Activated CD4-positive, alpha-beta T cell treated with anti-CD3 and anti-CD28 coated beads, Interleukin-2, amount 10 ng/mL, durations not matched to agents 24 days and 14 days (primary cell): ENCODE measurements around the gene CLEC2B. TPM values are rescaled to one million over a fixed set of nuclear protein-coding genes. Genes with fewer than 3 reads are reported as not detected.

Source experiments
- DNase-seq: peaks from one replicate; pipeline ENCODE4 v3.0.0; 2022
- H3K27ac Mint-ChIP-seq: one replicate; pipeline ENCODE4 v1.8.0; 2022; ENCODE audit warnings: mild to moderate bottlenecking, mixed read lengths
- H3K27me3 Mint-ChIP-seq: one replicate; pipeline ENCODE4 v1.8.0; 2022; ENCODE audit warnings: mixed read lengths
- H3K36me3 Mint-ChIP-seq: one replicate; pipeline ENCODE4 v1.8.0; 2022; ENCODE audit warnings: low read depth, mild to moderate bottlenecking, mixed read lengths
- H3K4me1 Mint-ChIP-seq: one replicate; pipeline ENCODE4 v1.8.0; 2021; ENCODE audit warnings: mixed read lengths
- H3K4me3 Mint-ChIP-seq: one replicate; pipeline ENCODE4 v1.8.0; 2022; ENCODE audit warnings: mild to moderate bottlenecking, moderate library complexity, mixed read lengths
- H3K9me3 Mint-ChIP-seq: one replicate; pipeline ENCODE4 v1.8.0; 2021; ENCODE audit warnings: mixed read lengths
- intact Hi-C: fragments of 100-400 bp; cut with micrococcal nuclease; formaldehyde crosslinking; loops from one replicate; pipeline ENCODE4 v1.15.1; 2023
- total RNA-seq: library from RNA; stranded (reverse); gene quantifications from 2 replicates; pipeline ENCODE4 v1.2.3, GENCODE V29; 2022

The CLEC2B gene
- total RNA-seq, 1 donor from 2014 or later, result 13.1 TPM

- H3K4me1 Mint-ChIP-seq, result peaks cover 39% of the 10 kb centered on the region
- DNase-seq, result peak; percentile 66
- intact Hi-C loops, result loop anchor here (1.0 to 10.0 kb wide), 6 partner anchors 42 to 840 kb away; partner anchors contain the start of gene MAGOHB
- H3K27ac Mint-ChIP-seq, result peak overlapping the region; percentile 92
- peak overlapping the region; percentile 91 for H3K4me3 Mint-ChIP-seq
- H3K36me3 Mint-ChIP-seq, result peaks cover 31% of the 10 kb centered on the region
- H3K27me3 Mint-ChIP-seq, result no peaks in the 10 kb centered on the region
- peaks cover 18% of the 10 kb centered on the region for H3K9me3 Mint-ChIP-seq
Measured at GRCh38 chr12:9864913-9865675, 4.1 kb downstream of the CLEC2B start.

- peaks cover 22% of the 10 kb centered on the region for H3K4me1 Mint-ChIP-seq
- H3K36me3 Mint-ChIP-seq, result peaks cover 65% of the 10 kb centered on the region
- peaks cover 7% of the 10 kb centered on the region for H3K9me3 Mint-ChIP-seq
- H3K4me3 Mint-ChIP-seq, result no peak overlapping the region
- H3K27ac Mint-ChIP-seq, result no peak overlapping the region
- intact Hi-C loops, result no loop called here
- no peaks in the 10 kb centered on the region for H3K27me3 Mint-ChIP-seq
- no peak for DNase-seq
Measured at GRCh38 chr12:9858135-9858534, 11.0 kb downstream of the CLEC2B start.

DNA sequence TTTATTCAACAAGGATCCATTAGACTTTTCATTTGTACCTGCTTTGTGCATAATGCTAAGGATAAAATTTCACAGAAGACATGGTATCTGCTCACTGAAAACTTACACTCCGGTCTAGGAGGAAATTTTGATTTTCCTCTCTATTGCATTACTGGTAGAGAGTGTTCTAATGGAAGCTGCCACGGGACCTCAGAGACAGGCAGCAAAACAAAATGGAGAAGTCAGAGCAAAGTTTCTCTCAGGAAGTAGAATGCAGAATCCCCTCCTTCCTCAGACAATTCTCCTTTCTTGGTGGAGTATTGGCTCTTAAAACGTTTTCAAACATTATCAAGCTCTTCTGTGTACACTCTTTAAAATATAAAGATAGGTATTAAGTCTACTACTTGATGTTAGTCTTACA is 12.3 kb downstream of the CLEC2B start:
- no peaks in the 10 kb centered on the region for H3K27me3 Mint-ChIP-seq

GRCh38 chr12:9856151-9856550 is 13.0 kb downstream of the CLEC2B start:
- H3K27me3 Mint-ChIP-seq, result no peaks in the 10 kb centered on the region
- intact Hi-C loops, result no loop called here
- H3K4me3 Mint-ChIP-seq, result no peak overlapping the region
- DNase-seq, result no peak
- H3K9me3 Mint-ChIP-seq, result no peaks in the 10 kb centered on the region
- peaks cover 15% of the 10 kb centered on the region for H3K4me1 Mint-ChIP-seq
- H3K36me3 Mint-ChIP-seq, result peaks cover 73% of the 10 kb centered on the region
- no peak overlapping the region for H3K27ac Mint-ChIP-seq

More for the DNA sequence above, 12.3 kb downstream of the CLEC2B start:
- peaks cover 69% of the 10 kb centered on the region for H3K36me3 Mint-ChIP-seq
- no peak overlapping the region for H3K4me3 Mint-ChIP-seq
- H3K27ac Mint-ChIP-seq, result no peak overlapping the region
- DNase-seq, result no peak
- peaks cover 16% of the 10 kb centered on the region for H3K4me1 Mint-ChIP-seq
- H3K9me3 Mint-ChIP-seq, result no peaks in the 10 kb centered on the region
- intact Hi-C loops, result no loop called here

DNA sequence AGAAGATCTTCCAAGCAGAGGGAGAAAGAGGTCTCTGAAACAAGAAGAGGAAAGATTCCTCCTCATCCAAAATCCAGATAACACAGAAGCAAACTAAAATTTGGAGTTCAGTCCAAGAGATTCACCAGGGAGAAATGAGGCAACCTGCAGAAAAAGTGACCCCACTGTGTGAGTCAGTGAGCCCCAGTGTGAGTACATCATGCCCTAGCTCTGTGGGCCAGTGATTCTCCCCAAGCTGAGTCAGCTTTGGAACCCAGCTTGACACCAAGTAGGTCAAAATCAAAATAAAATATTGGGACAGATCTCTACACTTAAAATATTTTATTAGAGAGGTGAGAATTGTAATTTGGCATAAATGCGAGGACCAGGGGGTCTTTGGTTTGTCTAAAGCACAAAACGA is 17.2 kb downstream of the CLEC2B start:
- H3K9me3 Mint-ChIP-seq, result peaks cover 8% of the 10 kb centered on the region
- no peak overlapping the region for H3K27ac Mint-ChIP-seq
- H3K4me1 Mint-ChIP-seq, result peaks cover 7% of the 10 kb centered on the region
- peaks cover 6% of the 10 kb centered on the region for H3K27me3 Mint-ChIP-seq
- no peak for DNase-seq
- no peak overlapping the region for H3K4me3 Mint-ChIP-seq
- intact Hi-C loops, result no loop called here
- H3K36me3 Mint-ChIP-seq, result peaks cover 64% of the 10 kb centered on the region

DNA sequence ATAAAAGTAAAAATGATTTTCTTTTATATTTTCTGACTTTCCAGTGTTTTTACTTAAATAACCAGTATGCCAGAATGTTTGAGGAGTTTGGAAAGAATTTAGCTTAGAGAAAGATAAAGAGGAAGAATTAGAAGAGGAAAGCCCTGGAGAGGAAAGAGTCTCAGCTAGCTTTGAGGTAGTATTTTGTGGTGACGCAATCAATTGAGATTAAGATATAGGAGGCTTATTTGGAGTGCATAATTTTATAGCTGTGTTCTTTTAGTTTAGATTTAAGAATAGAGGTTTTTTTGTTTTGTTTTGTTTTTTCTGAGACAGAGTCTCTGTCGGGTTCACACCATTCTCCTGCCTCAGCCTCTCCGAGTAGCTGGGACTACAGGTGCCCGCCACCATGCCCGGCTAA is 18.1 kb downstream of the CLEC2B start:
- DNase-seq, result no peak
- intact Hi-C loops, result no loop called here
- peaks cover 59% of the 10 kb centered on the region for H3K36me3 Mint-ChIP-seq

DNA sequence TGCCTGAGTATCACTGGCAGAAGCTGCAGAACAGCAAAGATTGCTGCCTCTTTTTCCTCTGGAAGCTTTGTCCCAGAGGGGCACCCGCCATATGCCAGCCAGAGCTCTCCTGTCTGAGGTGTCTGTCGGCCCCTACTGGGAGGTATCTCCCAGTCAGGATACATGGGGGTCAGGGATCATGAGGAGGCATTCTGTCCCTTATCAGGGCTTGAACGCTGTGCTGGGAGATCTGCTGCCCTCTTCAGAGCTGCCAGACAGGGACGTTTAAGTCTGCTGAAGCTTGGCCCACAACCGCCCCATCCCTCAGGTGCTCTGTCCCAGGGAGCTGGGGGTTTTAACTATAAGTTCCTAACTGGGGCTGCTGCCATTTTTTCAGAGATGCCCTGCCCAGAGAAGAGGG is 20.3 kb downstream of the CLEC2B start:
- Mint-ChIP-seq H3K4me3 (no peak overlapping the region), H3K27me3 (peaks cover 28% of the 10 kb centered on the region), H3K9me3 (peaks cover 20% of the 10 kb centered on the region), H3K4me1 (peaks cover 2% of the 10 kb centered on the region), H3K27ac (no peak overlapping the region), H3K36me3 (peaks cover 44% of the 10 kb centered on the region)
- DNase-seq, result no peak
- intact Hi-C loops, result no loop called here

More for the DNA sequence above, 18.1 kb downstream of the CLEC2B start:
- peaks cover 16% of the 10 kb centered on the region for H3K9me3 Mint-ChIP-seq
- no peak overlapping the region for H3K4me3 Mint-ChIP-seq
- peaks cover 4% of the 10 kb centered on the region for H3K4me1 Mint-ChIP-seq
- H3K27ac Mint-ChIP-seq, result no peak overlapping the region
- peaks cover 15% of the 10 kb centered on the region for H3K27me3 Mint-ChIP-seq

- Mint-ChIP-seq H3K27ac (no peak overlapping the region), H3K36me3 (peaks cover 8% of the 10 kb centered on the region), H3K4me3 (no peak overlapping the region), H3K9me3 (peaks cover 17% of the 10 kb centered on the region), H3K4me1 (no peaks in the 10 kb centered on the region), H3K27me3 (peaks cover 38% of the 10 kb centered on the region)
- no peak for DNase-seq
- intact Hi-C loops, result no loop called here
Measured at GRCh38 chr12:9843407-9843806, 25.7 kb downstream of the CLEC2B start.

- no peak overlapping the region for H3K4me3 Mint-ChIP-seq
- no peaks in the 10 kb centered on the region for H3K9me3 Mint-ChIP-seq
- DNase-seq, result no peak
- intact Hi-C loops, result no loop called here
- H3K27me3 Mint-ChIP-seq, result peaks cover 19% of the 10 kb centered on the region
- H3K27ac Mint-ChIP-seq, result no peak overlapping the region
- H3K36me3 Mint-ChIP-seq, result no peaks in the 10 kb centered on the region
- no peaks in the 10 kb centered on the region for H3K4me1 Mint-ChIP-seq
Measured at GRCh38 chr12:9831720-9832119, 37.4 kb downstream of the CLEC2B start.

GRCh38 chr12:9829982-9830381 is 39.2 kb downstream of the CLEC2B start:
- intact Hi-C loops, result no loop called here
- Mint-ChIP-seq H3K9me3 (no peaks in the 10 kb centered on the region), H3K36me3 (no peaks in the 10 kb centered on the region), H3K4me3 (no peak overlapping the region), H3K27ac (no peak overlapping the region), H3K27me3 (peaks cover 30% of the 10 kb centered on the region), H3K4me1 (no peaks in the 10 kb centered on the region)
- no peak for DNase-seq

DNA sequence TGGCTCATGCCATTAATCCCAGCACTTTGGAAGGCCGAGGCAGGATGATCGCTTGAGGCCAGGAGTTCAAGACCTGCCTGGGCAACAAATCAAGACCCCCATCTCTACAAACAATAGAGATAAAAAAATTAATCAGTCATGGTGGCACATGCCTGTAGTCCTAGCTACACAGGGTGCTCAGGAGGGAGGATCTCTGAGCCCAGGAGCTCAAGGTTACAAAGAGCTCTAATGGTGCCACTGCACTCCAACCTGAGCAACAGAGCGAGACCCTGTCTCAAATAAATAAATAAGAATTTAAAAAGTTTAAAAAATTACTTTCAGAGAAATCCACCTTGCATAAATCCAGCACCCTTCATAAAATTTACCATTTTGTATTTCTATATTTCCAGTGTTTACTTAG is 39.7 kb downstream of the CLEC2B start:
- intact Hi-C loops, result no loop called here
- no peak overlapping the region for H3K4me3 Mint-ChIP-seq
- no peaks in the 10 kb centered on the region for H3K4me1 Mint-ChIP-seq
- no peak for DNase-seq
- H3K27ac Mint-ChIP-seq, result no peak overlapping the region
- H3K36me3 Mint-ChIP-seq, result no peaks in the 10 kb centered on the region
- no peaks in the 10 kb centered on the region for H3K9me3 Mint-ChIP-seq
- H3K27me3 Mint-ChIP-seq, result peaks cover 34% of the 10 kb centered on the region

- DNase-seq, result no peak
- Mint-ChIP-seq H3K4me1 (no peaks in the 10 kb centered on the region), H3K27ac (no peak within 1 kb of the TSS), H3K27me3 (peaks cover 48% of the 10 kb centered on the region), H3K9me3 (peaks cover 6% of the 10 kb centered on the region), H3K4me3 (no peak within 1 kb of the TSS), H3K36me3 (no peaks in the 10 kb centered on the region)
- intact Hi-C loops, result no loop called here
Measured at GRCh38 chr12:9827209-9827888, 41.8 kb downstream of the CLEC2B start, which contains the start of gene KLRF1. TSS of gene KLRF1 (plus strand) at chr12:9827481. CDS start at chr12:9827545, 64 bp downstream.

DNA sequence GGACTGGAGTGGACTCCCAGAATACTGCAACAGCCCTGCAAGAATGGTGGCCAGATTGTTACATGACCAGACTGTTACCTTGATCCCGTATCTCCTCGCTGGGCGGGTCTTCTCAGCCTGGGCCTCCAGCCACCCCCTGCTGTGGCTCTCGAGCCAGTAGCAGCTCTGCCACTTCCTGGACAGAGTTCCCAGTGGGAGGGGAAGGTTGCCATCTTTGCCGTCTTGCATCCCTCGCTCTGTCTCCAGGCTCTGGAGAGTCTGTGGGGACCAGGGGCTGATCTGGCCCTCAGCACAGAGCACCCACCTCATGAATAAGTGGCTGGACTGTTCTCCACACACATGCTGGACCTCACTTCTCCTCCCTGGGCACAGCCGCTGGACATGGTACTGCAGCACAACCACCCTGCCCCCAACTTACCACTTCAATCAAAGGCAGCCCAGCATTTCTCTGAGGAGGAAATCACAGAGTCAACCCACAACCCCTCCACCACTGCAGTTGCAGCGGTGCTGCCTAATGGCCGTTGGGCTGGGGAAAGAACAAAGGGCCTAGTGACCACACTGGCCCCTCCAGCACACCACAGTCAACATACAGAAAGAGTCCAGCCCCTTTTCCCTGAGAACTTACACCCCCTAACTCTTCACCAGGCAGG is 48.7 kb downstream of the CLEC2B start:
- Mint-ChIP-seq H3K4me3 (no peak overlapping the region), H3K9me3 (peaks cover 12% of the 10 kb centered on the region), H3K27me3 (peaks cover 44% of the 10 kb centered on the region), H3K36me3 (no peaks in the 10 kb centered on the region), H3K4me1 (peaks cover 3% of the 10 kb centered on the region), H3K27ac (no peak overlapping the region)
- no peak for DNase-seq
- intact Hi-C loops, result no loop called here
